AG09319 (cell line): ENCODE results near the gene SP2.

ENCODE experiments used
- DNase-seq: peaks from one replicate; pipeline ENCODE4 v3.0.0-alpha.2; 2010; ENCODE audit warnings: low read depth; ENCODE audit errors: extremely low read depth
- TF ChIP-seq, protein P1 (sequence below): IDR thresholded peaks from 2 replicates; pipeline ENCODE4 v1.5.1; 2011; ENCODE audit warnings: low read depth, mild to moderate bottlenecking, inconsistent platforms, low read length, moderate library complexity

The SP2 gene

DNA sequence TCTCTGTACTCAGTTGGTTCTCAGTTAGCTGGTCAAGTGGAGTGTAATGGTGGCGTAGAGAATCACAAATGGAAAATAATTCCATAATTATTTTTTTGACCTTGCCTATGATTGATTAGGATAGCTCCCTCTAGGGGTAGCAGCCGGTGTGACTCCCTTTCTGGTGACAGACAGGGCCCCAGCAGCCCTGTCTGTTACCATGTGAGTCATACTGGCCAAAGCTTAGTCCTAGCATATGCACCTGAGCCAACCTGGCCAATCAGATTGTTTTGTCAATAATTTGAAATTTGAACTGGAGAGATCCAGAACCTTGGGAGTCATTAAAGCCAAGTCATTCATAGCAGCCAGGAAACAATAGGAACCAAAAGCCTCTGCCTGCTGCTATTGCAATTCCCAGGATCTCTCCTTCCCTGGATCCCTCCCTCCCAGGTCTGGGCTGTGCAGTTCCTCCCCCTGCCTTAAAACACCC lies 50.9 kb downstream of the SP2 start:
- peak; percentile 45 for DNase-seq
- TF ChIP-seq, protein P1, sequence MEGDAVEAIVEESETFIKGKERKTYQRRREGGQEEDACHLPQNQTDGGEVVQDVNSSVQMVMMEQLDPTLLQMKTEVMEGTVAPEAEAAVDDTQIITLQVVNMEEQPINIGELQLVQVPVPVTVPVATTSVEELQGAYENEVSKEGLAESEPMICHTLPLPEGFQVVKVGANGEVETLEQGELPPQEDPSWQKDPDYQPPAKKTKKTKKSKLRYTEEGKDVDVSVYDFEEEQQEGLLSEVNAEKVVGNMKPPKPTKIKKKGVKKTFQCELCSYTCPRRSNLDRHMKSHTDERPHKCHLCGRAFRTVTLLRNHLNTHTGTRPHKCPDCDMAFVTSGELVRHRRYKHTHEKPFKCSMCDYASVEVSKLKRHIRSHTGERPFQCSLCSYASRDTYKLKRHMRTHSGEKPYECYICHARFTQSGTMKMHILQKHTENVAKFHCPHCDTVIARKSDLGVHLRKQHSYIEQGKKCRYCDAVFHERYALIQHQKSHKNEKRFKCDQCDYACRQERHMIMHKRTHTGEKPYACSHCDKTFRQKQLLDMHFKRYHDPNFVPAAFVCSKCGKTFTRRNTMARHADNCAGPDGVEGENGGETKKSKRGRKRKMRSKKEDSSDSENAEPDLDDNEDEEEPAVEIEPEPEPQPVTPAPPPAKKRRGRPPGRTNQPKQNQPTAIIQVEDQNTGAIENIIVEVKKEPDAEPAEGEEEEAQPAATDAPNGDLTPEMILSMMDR: peak; percentile 79

DNA sequence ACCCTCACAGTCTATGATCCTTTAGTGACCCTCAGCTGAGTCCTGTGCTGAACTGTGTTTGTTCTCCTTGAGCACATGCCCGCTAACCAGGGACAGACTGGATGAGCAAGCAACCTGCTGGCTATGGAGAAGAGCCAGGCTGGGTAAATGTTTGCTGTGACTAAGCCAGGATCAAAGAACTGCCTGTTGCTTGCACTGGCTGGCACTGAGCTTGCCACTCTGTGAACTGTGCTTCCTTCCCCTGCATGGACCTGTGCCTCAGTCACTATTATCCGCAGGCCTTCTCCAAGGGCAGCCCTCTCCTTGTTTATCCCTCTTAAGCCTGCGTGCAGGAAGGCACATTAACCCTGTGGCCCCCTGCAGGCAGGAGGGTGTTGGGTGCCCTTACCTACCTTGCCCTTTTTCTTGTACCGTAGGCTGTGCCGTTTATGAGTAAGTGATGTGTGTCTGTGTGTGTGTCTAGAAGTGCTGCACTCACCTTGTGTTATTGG lies 52.7 kb downstream of the SP2 start:
- DNase-seq: no peak
- TF ChIP-seq, protein P1: no peak

DNA sequence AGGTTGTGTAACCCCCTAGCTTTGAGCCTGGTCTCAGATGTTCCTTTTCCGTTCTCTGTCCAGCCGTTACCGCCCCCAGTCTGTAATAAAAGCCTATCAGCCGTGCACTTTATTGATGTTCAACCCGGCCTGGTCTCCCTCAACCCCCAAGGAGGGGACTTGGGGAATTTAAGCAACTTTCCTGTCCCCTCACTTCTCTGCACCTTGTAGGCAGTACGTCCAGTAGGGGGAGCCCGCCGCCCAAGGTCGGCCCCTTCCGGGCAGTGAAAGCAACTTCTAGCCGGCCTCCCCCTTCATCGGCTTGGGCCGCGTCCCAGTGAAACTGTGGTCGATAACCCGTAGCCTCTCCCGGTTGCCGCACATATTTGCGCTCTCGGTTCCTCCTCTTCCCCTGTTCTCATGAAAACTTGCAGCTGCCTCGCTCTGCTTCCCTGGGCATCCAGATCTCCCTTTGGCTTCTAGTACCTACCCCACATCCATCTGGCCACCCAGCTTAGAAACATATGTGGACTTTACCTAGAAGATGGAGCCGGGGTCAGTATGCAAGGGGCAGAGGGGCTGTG lies 53.2 kb downstream of the SP2 start:
- TF ChIP-seq, protein P1: peak; percentile 92
- peak; percentile 45 for DNase-seq

DNA sequence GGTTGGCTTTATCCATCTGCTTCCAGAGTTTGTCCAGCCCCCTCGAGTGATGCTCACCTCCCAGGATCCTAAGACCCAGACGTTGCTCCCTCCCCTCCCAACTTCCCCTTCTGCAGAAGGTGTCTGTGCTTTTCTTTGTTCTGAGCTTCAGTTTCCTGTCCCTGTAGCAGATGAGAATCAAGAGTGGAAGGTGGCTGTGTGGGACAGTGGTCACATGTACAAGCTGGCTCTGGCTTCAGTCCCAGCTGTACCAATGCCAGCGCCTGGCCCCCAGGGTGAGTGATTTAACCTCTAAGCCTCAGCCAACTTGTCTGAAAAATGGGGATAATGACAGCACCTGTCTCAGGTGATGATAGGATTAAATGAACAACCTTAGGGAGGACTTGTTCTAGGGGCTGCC lies 53.9 kb downstream of the SP2 start:
- no peak for DNase-seq

DNA sequence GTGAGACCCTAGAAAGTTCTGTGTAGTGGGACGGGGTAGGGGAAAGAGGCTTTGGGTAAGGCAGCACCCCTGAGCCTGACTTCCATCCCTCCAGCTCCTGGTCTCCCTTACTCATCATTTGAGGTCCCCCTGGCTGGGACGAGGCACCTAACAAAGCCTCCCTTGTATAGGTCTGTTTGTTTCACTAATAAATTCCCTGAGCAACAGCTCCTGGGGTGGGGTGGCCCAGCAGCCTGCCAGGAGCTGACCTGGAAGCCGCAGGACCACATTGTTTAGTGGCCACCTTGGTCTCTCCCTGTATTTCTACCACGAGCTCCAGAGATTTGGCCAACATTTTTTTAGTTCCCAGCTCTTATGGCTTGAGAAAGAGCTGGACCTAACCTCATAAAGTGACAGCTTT lies 54.4 kb downstream of the SP2 start:
- TF ChIP-seq, protein P1: no peak
- no peak for DNase-seq

More for the DNA sequence above, 53.9 kb downstream of the SP2 start:
- TF ChIP-seq, protein P1: no peak

DNA sequence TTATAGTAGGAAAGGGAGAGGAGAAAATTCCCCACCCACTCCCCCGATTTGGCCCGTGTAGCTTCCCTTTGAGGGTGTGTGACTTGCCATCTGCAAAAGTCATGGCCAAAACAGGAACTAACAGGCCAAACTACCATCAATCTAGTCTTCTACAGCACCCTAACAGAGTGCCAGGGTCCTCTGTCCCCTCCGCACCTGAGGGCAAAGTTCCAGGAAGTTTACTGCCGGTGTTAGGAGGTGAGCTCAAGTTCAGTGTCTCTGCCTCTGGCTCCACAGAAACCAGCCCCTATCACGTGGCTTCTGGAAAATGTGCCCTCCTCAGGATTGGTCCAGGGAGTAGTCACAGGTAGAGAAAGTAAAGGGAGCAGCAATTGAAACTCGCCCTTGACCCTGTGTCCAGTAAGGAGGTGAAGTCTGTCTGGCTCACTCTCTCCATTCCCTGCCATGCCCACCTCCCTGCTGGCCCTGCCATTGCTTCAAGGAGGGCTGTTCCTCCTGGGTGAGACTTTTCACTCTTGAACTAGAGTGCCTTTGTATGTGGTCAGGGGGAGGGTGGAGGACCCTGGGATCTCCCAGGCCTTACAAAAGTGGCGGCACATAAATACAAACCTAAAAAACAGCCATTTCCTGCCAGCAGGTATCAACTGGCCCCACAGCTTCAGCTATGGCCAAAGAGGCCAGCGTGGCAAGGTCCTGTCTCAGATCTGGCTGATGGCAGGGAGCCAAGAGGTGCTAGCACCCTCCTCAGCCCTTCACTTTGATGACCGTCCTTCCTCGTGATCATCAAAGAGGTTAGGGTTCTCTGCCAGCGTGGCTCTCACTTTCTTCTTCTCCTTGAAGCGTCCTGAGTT lies 56.4 kb downstream of the SP2 start:
- DNase-seq: no peak
- TF ChIP-seq, protein P1: no peak

DNA sequence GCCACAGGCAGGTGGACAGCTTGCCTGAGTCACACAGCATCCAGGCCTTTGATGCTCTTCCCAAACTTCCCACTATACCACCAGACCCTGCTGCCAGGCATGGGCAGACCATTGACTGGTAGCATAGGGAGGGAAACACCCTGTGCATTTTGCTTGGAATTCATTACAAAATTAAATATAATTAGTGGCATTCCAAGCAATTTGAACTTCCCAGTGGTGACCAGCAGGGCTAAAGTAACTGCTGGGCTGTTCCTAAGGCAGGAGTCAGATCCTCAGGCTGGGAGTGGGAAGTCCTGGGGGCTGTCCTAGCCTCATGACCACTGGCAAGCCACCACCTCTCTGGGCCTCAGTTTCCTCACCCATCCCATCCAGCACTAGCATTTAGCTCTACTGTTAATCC lies 57.9 kb downstream of the SP2 start:
- TF ChIP-seq, protein P1: no peak
- no peak for DNase-seq
